Karpas-422 (cell line): ENCODE data around the gene PLEKHM1. TPM values are rescaled to one million over a fixed set of nuclear protein-coding genes. Genes with fewer than 3 reads are reported as not detected.

ENCODE experiments used
- DNase-seq: peaks from one replicate; pipeline ENCODE4 v3.0.0-alpha.2; 2015
- H2AFZ ChIP-seq: fragments of 200-600 bp; sonication (generic); 2 replicates; pipeline ENCODE4 v1.6.1; 2014; ENCODE audit warnings: antibody characterized with exemption, low read length, mixed read lengths
- H3K27ac ChIP-seq: fragments of 200-600 bp; sonication (generic); 2 replicates; pipeline ENCODE4 v1.5.1; 2014; ENCODE audit warnings: mild to moderate bottlenecking, low read length, moderate library complexity
- H3K27me3 ChIP-seq: fragments of 200-600 bp; sonication (generic); 2 replicates; pipeline ENCODE4 v1.6.1; 2014; ENCODE audit warnings: low read length, mixed read lengths
- H3K36me3 ChIP-seq: fragments of 200-600 bp; sonication (generic); 2 replicates; pipeline ENCODE4 v1.6.1; 2014; ENCODE audit warnings: low read length, mixed read lengths; ENCODE audit not compliant: insufficient read depth
- H3K4me1 ChIP-seq: fragments of 200-600 bp; sonication (generic); 2 replicates; pipeline ENCODE4 v1.6.1; 2014; ENCODE audit warnings: mild to moderate bottlenecking, low read length, mixed read lengths
- H3K4me2 ChIP-seq: fragments of 200-600 bp; sonication (generic); 2 replicates; pipeline ENCODE4 v1.6.1; 2014; ENCODE audit warnings: low read length, low read depth, mild to moderate bottlenecking; ENCODE audit not compliant: poor library complexity, severe bottlenecking
- H3K4me3 ChIP-seq: fragments of 200-600 bp; sonication (generic); 2 replicates; pipeline ENCODE4 v1.5.1; 2014; ENCODE audit warnings: mild to moderate bottlenecking, antibody characterized with exemption, low read length, mixed read lengths
- H3K79me2 ChIP-seq: fragments of 200-600 bp; sonication (generic); 2 replicates; pipeline ENCODE4 v1.6.1; 2014; ENCODE audit warnings: mild to moderate bottlenecking, low read length, mixed read lengths
- H3K9ac ChIP-seq: fragments of 200-600 bp; sonication (generic); 2 replicates; pipeline ENCODE4 v1.6.0; 2014; ENCODE audit warnings: low read length
- H3K9me2 ChIP-seq: fragments of 200-600 bp; sonication (generic), shearing (Covaris generic); replicated peaks from 2 replicates; pipeline ENCODE4 v1.6.0; 2014; ENCODE audit warnings: mild to moderate bottlenecking, low read length, moderate library complexity; ENCODE audit not compliant: insufficient read depth
- H3K9me3 ChIP-seq: fragments of 300-700, 200-600 bp; sonication (generic); 2 replicates; pipeline ENCODE4 v1.6.1; 2014; ENCODE audit warnings: low read length, mixed read lengths
- H4K20me1 ChIP-seq: fragments of 200-600 bp; sonication (generic); 2 replicates; pipeline ENCODE4 v1.6.1; 2014; ENCODE audit warnings: mild to moderate bottlenecking, antibody characterized with exemption, low read length, low read depth; ENCODE audit not compliant: insufficient read depth
- total RNA-seq: library from RNA; depleted of rRNA; stranded (reverse); fragments of >200 nt; shearing (Covaris generic); gene quantifications from 2 replicates; pipeline ENCODE4 v1.2.3, GENCODE V29; 2014; ENCODE audit warnings: low replicate concordance

Gene PLEKHM1
- total RNA-seq, 1 experiment from 2014 or later = 43.1 TPM

DNA sequence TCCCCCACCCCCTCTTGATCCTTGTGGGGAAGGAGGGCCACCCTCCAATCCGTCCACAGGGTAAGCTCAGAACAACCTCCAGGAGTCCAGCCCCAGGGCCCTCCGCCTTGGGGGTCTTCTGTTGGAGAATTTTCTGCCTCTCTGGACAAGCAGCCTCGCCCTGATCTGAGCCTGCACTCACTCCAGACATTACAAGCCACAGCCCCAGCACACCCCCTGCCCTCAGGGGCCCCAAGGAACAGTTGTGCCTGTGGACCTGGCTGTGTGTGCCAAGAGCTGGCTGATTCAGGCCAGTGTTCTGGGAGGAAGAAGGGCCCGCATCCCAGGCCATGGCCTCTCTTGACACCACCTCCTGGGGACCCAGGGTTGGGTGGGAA, 57.4 kb downstream of the PLEKHM1 start:
- Histone ChIP-seq H4K20me1 (no peaks in the 10 kb centered on the region), H3K9me2 (no peaks in the 10 kb centered on the region), H3K9me3 (no peaks in the 10 kb centered on the region), H3K9ac (peak overlapping the region; percentile 76), H3K4me3 (no peak overlapping the region; the same call in 1 of the 2 replicates), H3K27ac (peak overlapping the region; percentile 70), H3K79me2 (no peaks in the 10 kb centered on the region), H3K27me3 (no peaks in the 10 kb centered on the region), H2AFZ (no peak overlapping the region), H3K4me1 (peaks cover 42% of the 10 kb centered on the region), H3K4me2 (peak overlapping the region; percentile 93), H3K36me3 (no peaks in the 10 kb centered on the region)
- no peak for DNase-seq

DNA sequence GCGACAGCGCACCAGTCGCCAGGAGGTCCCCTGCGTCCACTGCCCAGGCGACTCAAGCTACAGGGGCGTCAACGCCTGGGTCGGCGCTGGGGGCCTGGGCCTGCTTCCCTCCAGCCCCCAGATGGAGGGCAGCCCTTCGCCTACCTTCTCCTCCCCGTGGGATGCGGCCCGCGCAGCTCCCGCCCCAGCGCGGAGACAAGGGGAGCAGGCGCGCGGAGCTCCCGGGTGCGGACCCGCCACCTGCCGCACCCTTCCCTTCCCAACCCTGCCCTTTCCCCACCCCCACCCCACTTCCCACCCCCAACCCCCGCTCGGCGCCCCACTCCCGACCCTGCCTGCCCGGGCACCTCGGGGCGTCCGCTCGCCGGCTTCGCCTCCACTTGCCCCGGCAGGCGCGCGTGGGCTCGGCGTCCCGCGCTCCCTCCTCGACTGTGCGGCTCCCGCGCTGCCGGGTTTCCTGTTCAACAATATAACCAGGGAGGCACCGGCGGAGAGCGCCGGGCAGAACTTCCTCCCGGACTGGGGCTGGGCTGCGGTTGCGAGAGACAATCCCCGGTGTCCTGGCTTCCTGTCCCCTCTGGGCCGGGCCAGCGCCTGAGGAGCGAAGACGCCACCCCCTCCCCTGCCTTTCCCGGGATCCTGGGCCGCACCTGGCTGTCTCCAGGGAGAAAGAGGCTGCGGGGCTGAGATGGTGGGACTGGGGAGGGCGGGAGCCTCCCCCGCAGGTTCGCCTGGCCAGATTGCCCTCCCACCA, 57.9 kb downstream of the PLEKHM1 start, which contains the start of gene ARHGAP27:
Gene ARHGAP27, minus strand, starts transcription at position 466 of the 754 bp plus-strand sequence. CDS start 2,591 bp downstream, outside the sequence.
- peak within 1 kb of the TSS; percentile 76 for H3K9ac ChIP-seq
- H4K20me1 ChIP-seq = no peaks in the 10 kb centered on the region
- no peaks in the 10 kb centered on the region for H3K9me3 ChIP-seq
- peak; percentile 59 for DNase-seq
- peak within 1 kb of the TSS; percentile 71 for H3K4me3 ChIP-seq
- H3K27ac ChIP-seq = peak within 1 kb of the TSS; percentile 70
- H3K79me2 ChIP-seq = no peaks in the 10 kb centered on the region
- H3K27me3 ChIP-seq = no peaks in the 10 kb centered on the region
- no peaks in the 10 kb centered on the region for H3K36me3 ChIP-seq
- H2AFZ ChIP-seq = 0 out of 2 replicates have a peak within 1 kb of the TSS, but pooled peaks have one; percentile 45
- no peaks in the 10 kb centered on the region for H3K9me2 ChIP-seq
- peaks cover 48% of the 10 kb centered on the region for H3K4me1 ChIP-seq
- peak within 1 kb of the TSS; percentile 93 for H3K4me2 ChIP-seq

- Histone ChIP-seq H2AFZ (0 out of 2 replicates have a peak overlapping the region, but pooled peaks have one; percentile 45), H3K9ac (peak overlapping the region; percentile 76), H3K36me3 (no peaks in the 10 kb centered on the region), H3K27ac (peak overlapping the region; percentile 52), H3K27me3 (no peaks in the 10 kb centered on the region), H3K4me3 (peak overlapping the region; percentile 71), H3K4me2 (peak overlapping the region; percentile 93), H3K79me2 (no peaks in the 10 kb centered on the region), H3K9me3 (no peaks in the 10 kb centered on the region), H4K20me1 (no peaks in the 10 kb centered on the region), H3K4me1 (peaks cover 53% of the 10 kb centered on the region), H3K9me2 (no peaks in the 10 kb centered on the region)
- peak; percentile 92 for DNase-seq
These were observed 58.8 kb downstream of the PLEKHM1 start for GRCh38 chr17:45431531-45432404.

- Histone ChIP-seq H3K9me3 (no peaks in the 10 kb centered on the region), H3K4me3 (peak overlapping the region; percentile 71), H3K9me2 (no peaks in the 10 kb centered on the region), H3K36me3 (no peaks in the 10 kb centered on the region), H3K27me3 (no peaks in the 10 kb centered on the region), H4K20me1 (no peaks in the 10 kb centered on the region), H3K27ac (peak overlapping the region; percentile 44), H2AFZ (no peak overlapping the region), H3K79me2 (no peaks in the 10 kb centered on the region), H3K9ac (peak overlapping the region; percentile 64), H3K4me1 (peaks cover 54% of the 10 kb centered on the region), H3K4me2 (peak overlapping the region; percentile 93)
- no peak for DNase-seq
These were observed 59.6 kb downstream of the PLEKHM1 start for GRCh38 chr17:45430738-45431530.

DNA sequence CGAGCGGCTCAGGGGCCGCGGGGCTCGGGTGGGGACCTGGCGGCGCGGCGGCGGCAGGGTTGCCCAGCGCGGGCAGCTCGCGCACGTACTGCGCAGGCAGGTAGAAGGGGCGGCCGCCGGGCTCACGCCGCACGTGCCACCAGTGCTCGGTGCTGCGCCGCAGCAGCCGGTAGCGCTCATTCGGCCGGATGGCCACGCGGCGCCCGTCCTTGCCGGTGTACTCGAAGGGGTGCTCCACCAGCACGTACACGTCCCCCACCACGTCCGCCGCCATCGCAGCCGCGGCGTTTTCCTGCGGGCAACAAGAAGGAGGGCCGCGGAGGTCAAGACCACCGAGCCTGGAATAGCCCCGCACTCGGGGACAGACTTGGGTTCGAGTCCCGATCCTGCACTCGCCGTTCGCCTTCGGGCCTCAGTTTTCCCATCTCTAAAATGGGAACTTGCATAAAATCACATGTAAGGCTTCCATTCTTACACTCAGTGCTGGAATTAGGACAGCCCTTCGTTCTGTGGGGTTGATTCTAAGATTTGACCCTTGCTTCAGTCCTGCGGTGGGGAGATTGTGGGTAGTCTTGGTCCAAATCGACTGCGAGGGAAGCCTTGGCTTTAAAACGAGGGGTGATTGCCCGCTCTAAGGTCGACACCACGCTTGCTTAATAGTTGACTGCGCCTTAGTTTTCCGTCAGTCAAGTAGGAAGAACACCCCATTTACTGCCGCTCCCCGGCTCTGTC, 60.3 kb downstream of the PLEKHM1 start:
- H3K79me2 ChIP-seq = no peaks in the 10 kb centered on the region
- H3K9me2 ChIP-seq = no peaks in the 10 kb centered on the region
- H3K4me1 ChIP-seq = peaks cover 62% of the 10 kb centered on the region
- no peaks in the 10 kb centered on the region for H4K20me1 ChIP-seq
- H2AFZ ChIP-seq = no peak overlapping the region
- H3K9me3 ChIP-seq = no peaks in the 10 kb centered on the region
- peak overlapping the region; percentile 64; the same call in 1 of the 2 replicates for H3K9ac ChIP-seq
- DNase-seq = no peak
- no peaks in the 10 kb centered on the region for H3K36me3 ChIP-seq
- peak overlapping the region; percentile 93 for H3K4me2 ChIP-seq
- no peaks in the 10 kb centered on the region for H3K27me3 ChIP-seq
- peak overlapping the region; percentile 44; the same call in 1 of the 2 replicates for H3K27ac ChIP-seq
- H3K4me3 ChIP-seq = peak overlapping the region; percentile 71; the same call in 1 of the 2 replicates

DNA sequence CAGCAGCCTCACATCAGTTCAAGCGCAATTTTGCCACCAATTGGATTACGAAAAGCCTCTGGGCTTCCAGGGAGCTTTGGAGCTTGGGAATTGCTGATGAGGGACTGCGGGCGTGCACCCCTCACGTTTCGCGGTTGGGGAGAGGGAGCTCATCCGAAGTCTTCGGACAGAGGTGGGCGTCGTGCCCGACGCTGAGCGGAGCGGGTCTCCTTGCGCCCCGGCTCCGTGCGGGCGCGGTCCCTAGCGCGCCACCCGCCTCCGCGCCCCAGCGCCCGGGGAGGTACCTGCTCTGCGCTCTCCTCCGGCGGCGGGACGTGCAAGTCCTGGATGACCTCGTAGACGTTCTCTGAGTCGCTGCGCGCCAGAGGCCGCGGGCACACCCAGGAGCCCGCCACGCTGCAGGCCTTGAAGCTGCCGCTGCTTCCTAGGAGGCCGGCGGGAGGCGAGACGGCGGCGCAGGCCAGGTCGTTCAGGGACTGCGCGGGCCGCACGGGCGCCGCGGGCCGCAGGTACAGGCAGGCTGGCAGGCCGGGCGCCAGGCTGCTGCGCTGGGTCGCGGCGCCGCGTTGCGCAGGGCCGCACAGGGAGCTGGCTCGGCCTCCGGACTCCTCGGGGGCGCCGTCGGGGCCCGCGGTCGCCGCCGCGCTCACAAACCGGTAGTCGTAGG, 61.0 kb downstream of the PLEKHM1 start:
- Histone ChIP-seq H3K4me1 (peaks cover 64% of the 10 kb centered on the region), H3K9me2 (no peaks in the 10 kb centered on the region), H3K36me3 (no peaks in the 10 kb centered on the region), H3K4me3 (peak overlapping the region; percentile 47), H3K79me2 (no peaks in the 10 kb centered on the region), H3K27me3 (no peaks in the 10 kb centered on the region), H2AFZ (no peak overlapping the region), H4K20me1 (no peaks in the 10 kb centered on the region), H3K9me3 (no peaks in the 10 kb centered on the region), H3K4me2 (peak overlapping the region; percentile 63), H3K27ac (peak overlapping the region; percentile 93), H3K9ac (peak overlapping the region; percentile 54)
- no peak for DNase-seq

GRCh38 chr17:45428931-45429338, 61.6 kb downstream of the PLEKHM1 start:
- Histone ChIP-seq H3K9ac (peak overlapping the region; percentile 54), H3K9me3 (no peaks in the 10 kb centered on the region), H3K4me3 (peak overlapping the region; percentile 47), H3K9me2 (no peaks in the 10 kb centered on the region), H3K36me3 (no peaks in the 10 kb centered on the region), H4K20me1 (no peaks in the 10 kb centered on the region), H3K4me2 (peak overlapping the region; percentile 63), H2AFZ (no peak overlapping the region), H3K27ac (peak overlapping the region; percentile 93), H3K27me3 (no peaks in the 10 kb centered on the region), H3K4me1 (peaks cover 64% of the 10 kb centered on the region), H3K79me2 (no peaks in the 10 kb centered on the region)
- peak; percentile 87 for DNase-seq
